Hematopoietic multipotent progenitor cell treated with erythropoietin and hydrocortisone succinate and interleukin-3 and kit ligand, for 17 days (in vitro differentiated cells): Measurements from ENCODE around the gene GALNTL6.

ENCODE experiments used
- DNase-seq: peaks from one replicate; pipeline ENCODE4 v3.0.0-alpha.2; 2015; ENCODE audit warnings: low spot score

Gene GALNTL6

GRCh38 chr4:172554588-172554987 lies 741.4 kb downstream of the GALNTL6 start:
- DNase-seq = no peak

- no peak for DNase-seq
These were observed 742.5 kb downstream of the GALNTL6 start for GRCh38 chr4:172555725-172556124.

- DNase-seq = no peak
These were observed 760.7 kb downstream of the GALNTL6 start for GRCh38 chr4:172573899-172574298.

- no peak for DNase-seq
These were observed 765.5 kb downstream of the GALNTL6 start for GRCh38 chr4:172578712-172579111.

GRCh38 chr4:172584816-172585215 lies 771.6 kb downstream of the GALNTL6 start:
- DNase-seq = no peak

GRCh38 chr4:172596206-172596605 lies 783.0 kb downstream of the GALNTL6 start:
- no peak for DNase-seq

GRCh38 chr4:172599554-172599953 lies 786.4 kb downstream of the GALNTL6 start:
- DNase-seq = no peak

GRCh38 chr4:172601195-172601594 lies 788.0 kb downstream of the GALNTL6 start:
- no peak for DNase-seq

- no peak for DNase-seq
These were observed 806.0 kb downstream of the GALNTL6 start for GRCh38 chr4:172619218-172619617.

- DNase-seq = no peak
These were observed 806.6 kb downstream of the GALNTL6 start for GRCh38 chr4:172619798-172620197.

- DNase-seq = no peak
These were observed 815.1 kb downstream of the GALNTL6 start for GRCh38 chr4:172628263-172628662.

- DNase-seq = no peak
These were observed 817.1 kb downstream of the GALNTL6 start for GRCh38 chr4:172630280-172630679.

GRCh38 chr4:172631832-172632231 lies 818.6 kb downstream of the GALNTL6 start:
- DNase-seq = no peak

- no peak for DNase-seq
These were observed 835.3 kb downstream of the GALNTL6 start for GRCh38 chr4:172648471-172648870.

GRCh38 chr4:172649143-172649542 lies 835.9 kb downstream of the GALNTL6 start:
- no peak for DNase-seq

GRCh38 chr4:172650758-172651530 lies 837.7 kb downstream of the GALNTL6 start:
- DNase-seq = no peak

- no peak for DNase-seq
These were observed 838.8 kb downstream of the GALNTL6 start for GRCh38 chr4:172651961-172652360.

GRCh38 chr4:172652369-172652768 lies 839.2 kb downstream of the GALNTL6 start:
- DNase-seq = no peak

- no peak for DNase-seq
These were observed 840.5 kb downstream of the GALNTL6 start for GRCh38 chr4:172653676-172654075.

GRCh38 chr4:172654457-172654856 lies 841.3 kb downstream of the GALNTL6 start:
- DNase-seq = no peak

GRCh38 chr4:172656055-172656454 lies 842.9 kb downstream of the GALNTL6 start:
- DNase-seq = no peak

- DNase-seq = no peak
These were observed 843.9 kb downstream of the GALNTL6 start for GRCh38 chr4:172657081-172657480.

- no peak for DNase-seq
These were observed 847.0 kb downstream of the GALNTL6 start for GRCh38 chr4:172660251-172660650.

- DNase-seq = no peak
These were observed 848.9 kb downstream of the GALNTL6 start for GRCh38 chr4:172662113-172662512.
